CD4-positive, alpha-beta memory T cell (primary cell): ENCODE measurements around the gene TIMM10B. TPM values are rescaled to one million over a fixed set of nuclear protein-coding genes. Genes with fewer than 3 reads are reported as not detected.

ENCODE experiments used
- CTCF ChIA-PET: fragments of 350-600 bp; sonication (Branson Sonifier 250); formaldehyde crosslinking; loops from one replicate; lab custom pipeline; 2021; ENCODE audit warnings: inconsistent platforms; ENCODE audit not compliant: partially characterized antibody; lab: Charles Lee
- POLR2A ChIA-PET: fragments of 350-600 bp; sonication (Branson Sonifier 250); formaldehyde crosslinking; loops from one replicate; lab custom pipeline; 2021; ENCODE audit not compliant: partially characterized antibody; lab: Charles Lee
- DNase-seq, 5 donors: peaks; one replicate each; pipeline versions ENCODE4 v3.0.0 to v3.0.0-alpha.2; 2020 to 2022; ENCODE audit warnings: mixed read lengths in 1 of 5
- H3K27ac ChIP-seq: one replicate; pipeline ENCODE4 v1.7.0; 2013; ENCODE audit warnings: low read depth, low read length
- H3K27me3 ChIP-seq: 2 replicates; pipeline ENCODE4 v1.7.0; 2013; ENCODE audit warnings: mild to moderate bottlenecking, low read length, moderate library complexity; ENCODE audit not compliant: insufficient read depth
- H3K36me3 ChIP-seq: 2 replicates; pipeline ENCODE4 v1.7.0; 2013; ENCODE audit warnings: mild to moderate bottlenecking, low read length, moderate library complexity; ENCODE audit not compliant: insufficient read depth
- H3K4me1 ChIP-seq: 2 replicates; pipeline ENCODE4 v1.7.0; 2013; ENCODE audit warnings: mild to moderate bottlenecking, low read length, moderate library complexity; ENCODE audit not compliant: insufficient read depth
- H3K4me3 ChIP-seq, 2 donors: one replicate each; pipeline ENCODE4 v1.7.0; 2013; ENCODE audit warnings: low read length in 2 of 2, mild to moderate bottlenecking in 1 of 2
- H3K9me3 ChIP-seq, 2 donors: one replicate each; pipeline ENCODE4 v1.7.0; 2013; ENCODE audit warnings: low read length in 2 of 2, control low read depth in 1 of 2; ENCODE audit not compliant: control insufficient read depth in 1 of 2
- H3K27ac Mint-ChIP-seq, 7 donors: one replicate each; pipeline ENCODE4 v1.8.0; 2020 to 2021; ENCODE audit warnings: mixed read lengths in 7 of 7, mild to moderate bottlenecking in 6 of 7, inconsistent platforms in 3 of 7, moderate library complexity in 3 of 7
- H3K27me3 Mint-ChIP-seq, 2 donors: one replicate each; pipeline ENCODE4 v1.8.0; 2020 to 2021; ENCODE audit warnings: mixed read lengths in 2 of 2
- H3K36me3 Mint-ChIP-seq, 2 donors: one replicate each; pipeline ENCODE4 v1.8.0; 2020 to 2021; ENCODE audit warnings: mixed read lengths in 2 of 2, inconsistent platforms in 1 of 2, mild to moderate bottlenecking in 1 of 2
- H3K4me1 Mint-ChIP-seq, 4 donors: one replicate each; pipeline ENCODE4 v1.8.0; 2020 to 2021; ENCODE audit warnings: mixed read lengths in 4 of 4, mild to moderate bottlenecking in 1 of 4
- H3K4me3 Mint-ChIP-seq, 8 donors: one replicate each; pipeline ENCODE4 v1.8.0; 2020 to 2021; ENCODE audit warnings: mixed read lengths in 8 of 8, mild to moderate bottlenecking in 7 of 8, moderate library complexity in 6 of 8, inconsistent platforms in 3 of 8
- H3K9me3 Mint-ChIP-seq, 8 donors: one replicate each; pipeline ENCODE4 v1.8.0; 2020 to 2021; ENCODE audit warnings: mixed read lengths in 8 of 8, mild to moderate bottlenecking in 5 of 8, inconsistent platforms in 3 of 8, moderate library complexity in 1 of 8
- intact Hi-C: fragments of 100-400 bp; cut with micrococcal nuclease; formaldehyde crosslinking; loops from one replicate; pipeline ENCODE4 v1.15.1; 2023
- polyA plus RNA-seq, 2 donors: library from polyadenylated mRNA; unstranded; fragments of 300-500 nt; fragmentation: Illumina TruSeq; gene quantifications; one replicate each; pipeline ENCODE4 v1.2.3, GENCODE V29; 2021
- total RNA-seq, 2 experiments: library from RNA; stranded (reverse); gene quantifications; one replicate each; pipeline ENCODE4 v1.2.3, GENCODE V29; 2021

TIMM10B gene
- total and polyA plus RNA-seq, 4 experiments from 2014 or later, result 29.9 to 60.3 (median 43.5) TPM

DNA sequence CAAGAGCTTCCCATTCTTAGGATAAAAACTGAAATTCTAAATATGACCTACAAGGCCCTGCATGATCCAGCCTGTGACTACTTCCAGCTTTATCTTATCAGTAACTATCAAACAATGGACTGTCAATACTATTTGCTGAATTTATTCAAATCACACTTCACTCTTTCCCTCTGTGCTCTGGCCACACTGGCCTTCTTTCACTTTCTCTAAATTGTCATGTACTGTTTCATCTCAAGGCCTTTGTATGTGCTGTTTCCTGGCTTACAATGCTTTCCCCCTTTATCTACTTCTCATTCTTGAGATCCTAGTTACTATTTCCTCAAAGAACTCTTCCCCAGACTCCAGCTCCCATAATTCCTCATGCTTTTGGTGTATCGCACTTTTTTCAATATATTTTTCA is 5.6 kb downstream of the TIMM10B start:
- Histone ChIP-seq H3K4me1 (peaks cover 25% of the 10 kb centered on the region), H3K9me3 (no peaks in the 10 kb centered on the region), H3K36me3 (peaks cover 41% of the 10 kb centered on the region), H3K27ac (no peak overlapping the region), H3K4me3 (no peak overlapping the region), H3K27me3 (no peaks in the 10 kb centered on the region)
- H3K9me3 Mint-ChIP-seq, result no peaks in the 10 kb centered on the region
- no peaks in the 10 kb centered on the region for H3K27me3 Mint-ChIP-seq
- H3K4me1 Mint-ChIP-seq, result peaks cover 16 to 24% (median 19%) of the 10 kb centered on the region in 4 donors
- no peak for DNase-seq
- no peak overlapping the region for H3K4me3 Mint-ChIP-seq
- intact Hi-C loops, result no loop called here
- H3K27ac Mint-ChIP-seq, result no peak overlapping the region
- ChIA-PET POLR2A (interaction anchor here (1.5 kb wide), 1 partner anchor 68 kb away, joined by 3 read pairs; the partner anchor contains the start of gene APBB1), CTCF (interaction anchor here (1.1 to 1.7 kb wide), 5 partner anchors 18 to 196 kb away, joined by 3 to 6 read pairs (median 4); partner anchors contain the start of gene MRPL17)
- H3K36me3 Mint-ChIP-seq, result peaks cover 19 to 45% of the 10 kb centered on the region in 2 donors

DNA sequence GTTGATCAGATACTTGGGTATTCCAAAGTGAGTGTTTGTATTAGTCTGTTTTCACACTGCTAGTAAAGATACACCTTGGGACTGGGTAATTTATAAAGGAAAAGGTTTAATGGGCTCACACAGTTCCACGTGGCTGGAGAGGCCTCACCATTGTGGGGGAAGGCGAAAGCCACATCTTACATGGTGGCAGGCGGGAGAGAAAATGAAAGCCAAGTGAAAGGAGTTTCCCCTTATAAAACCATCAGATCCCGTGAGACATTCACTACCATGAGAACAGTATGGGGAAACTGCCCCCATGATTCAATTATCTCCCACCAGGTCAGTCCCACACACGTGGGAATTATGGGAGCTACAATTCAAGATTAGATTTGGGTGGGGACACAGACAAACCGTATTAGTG is 7.0 kb downstream of the TIMM10B start:
- Histone ChIP-seq H3K4me1 (peaks cover 11% of the 10 kb centered on the region), H3K27me3 (no peaks in the 10 kb centered on the region), H3K27ac (no peak overlapping the region), H3K9me3 (no peaks in the 10 kb centered on the region), H3K36me3 (peaks cover 34% of the 10 kb centered on the region), H3K4me3 (no peak overlapping the region)
- Mint-ChIP-seq H3K36me3 (peaks cover 19 to 40% of the 10 kb centered on the region in 2 donors), H3K9me3 (no peaks in the 10 kb centered on the region), H3K27me3 (no peaks in the 10 kb centered on the region), H3K4me3 (peak overlapping the region in 1 of 8 donors; percentile 45), H3K27ac (peak overlapping the region in 4 of 7 donors; percentile 34 to 55 (median 42)), H3K4me1 (peaks cover 4 to 13% (median 7%) of the 10 kb centered on the region in 4 donors)
- POLR2A ChIA-PET, result interaction anchor here (2.0 kb wide), 1 partner anchor 98 kb away, joined by 4 read pairs; the partner anchor contains the start of gene SMPD1
- DNase-seq, result no peak
- CTCF ChIA-PET, result interaction anchor here (1.7 kb wide), 1 partner anchor 17 kb away, joined by 6 read pairs; no protein-coding TSS in a partner anchor
- intact Hi-C loops, result no loop called here

DNA sequence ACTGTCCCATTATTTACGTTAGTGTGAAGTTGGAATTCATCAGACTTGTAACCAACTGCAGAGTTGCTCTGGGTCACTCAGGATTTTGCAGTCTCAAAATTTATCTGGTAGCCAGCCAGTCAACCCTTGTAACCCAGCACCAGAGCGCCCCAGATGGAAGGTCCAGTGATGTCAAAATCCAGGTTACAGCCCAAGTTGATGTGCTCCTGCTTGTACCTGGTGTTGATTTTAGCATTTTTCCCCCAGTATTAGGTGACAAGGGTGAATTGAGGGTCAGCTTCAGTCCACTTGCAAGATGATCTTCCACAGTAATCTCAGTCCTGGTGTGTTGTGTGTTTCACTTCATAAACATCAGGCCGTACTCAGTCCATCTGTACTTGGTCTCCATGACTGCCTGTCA is 7.5 kb downstream of the TIMM10B start:
- no peaks in the 10 kb centered on the region for H3K9me3 ChIP-seq
- Mint-ChIP-seq H3K27ac (peak overlapping the region in 2 of 7 donors; percentile 30 to 38), H3K27me3 (no peaks in the 10 kb centered on the region), H3K4me3 (no peak overlapping the region), H3K4me1 (peaks cover 0 to 10% (median 4%) of the 10 kb centered on the region in 4 donors), H3K9me3 (no peaks in the 10 kb centered on the region), H3K36me3 (peaks cover 16 to 35% of the 10 kb centered on the region in 2 donors)
- H3K27ac ChIP-seq, result no peak overlapping the region
- ChIA-PET CTCF (interaction anchor here (1.7 to 2.7 kb wide), 3 partner anchors 16 to 110 kb away, joined by 6 to 15 read pairs (median 9); no protein-coding TSS in a partner anchor), POLR2A (interaction anchor here (2.0 kb wide), 1 partner anchor 99 kb away, joined by 4 read pairs; the partner anchor contains the start of gene SMPD1)
- no peaks in the 10 kb centered on the region for H3K27me3 ChIP-seq
- peaks cover 33% of the 10 kb centered on the region for H3K36me3 ChIP-seq
- H3K4me1 ChIP-seq, result peaks cover 6% of the 10 kb centered on the region
- DNase-seq, result no peak
- intact Hi-C loops, result no loop called here
- no peak overlapping the region for H3K4me3 ChIP-seq

- POLR2A ChIA-PET, result interaction anchor here (0.6 to 2.0 kb wide), 3 partner anchors 7 to 157 kb away, joined by 3 to 4 read pairs (median 3); partner anchors contain the start of gene SMPD1
- Mint-ChIP-seq H3K9me3 (no peaks in the 10 kb centered on the region), H3K27ac (peak overlapping the region in 5 of 7 donors; percentile 18 to 38 (median 30)), H3K4me1 (peaks cover 0 to 10% (median 4%) of the 10 kb centered on the region in 4 donors), H3K36me3 (peaks cover 21 to 36% of the 10 kb centered on the region in 2 donors), H3K4me3 (no peak overlapping the region), H3K27me3 (no peaks in the 10 kb centered on the region)
- CTCF ChIA-PET, result interaction anchor here (1.6 to 2.7 kb wide), 4 partner anchors 16 to 126 kb away, joined by 3 to 15 read pairs (median 8); no protein-coding TSS in a partner anchor
- Histone ChIP-seq H3K36me3 (peaks cover 33% of the 10 kb centered on the region), H3K27ac (no peak overlapping the region), H3K9me3 (no peaks in the 10 kb centered on the region), H3K4me3 (no peak overlapping the region), H3K4me1 (peaks cover 6% of the 10 kb centered on the region), H3K27me3 (no peaks in the 10 kb centered on the region)
- intact Hi-C loops, result no loop called here
- no peak for DNase-seq
These were observed 8.0 kb downstream of the TIMM10B start for GRCh38 chr11:6489306-6489705.

GRCh38 chr11:6497069-6497839 is 16.0 kb downstream of the TIMM10B start, which contains the start of gene DNHD1:
Gene DNHD1 (plus strand): TSS chr11:6497280. CDS start chr11:6498216, 936 bp downstream.
- no peaks in the 10 kb centered on the region for H3K9me3 Mint-ChIP-seq
- H3K9me3 ChIP-seq, result no peaks in the 10 kb centered on the region
- no peaks in the 10 kb centered on the region for H3K27me3 ChIP-seq
- H3K4me3 ChIP-seq, result no peak within 1 kb of the TSS
- H3K36me3 ChIP-seq, result peaks cover 11% of the 10 kb centered on the region
- no peaks in the 10 kb centered on the region for H3K27me3 Mint-ChIP-seq
- peak within 1 kb of the TSS in 2 of 7 donors; percentile 19 to 32 for H3K27ac Mint-ChIP-seq
- no peak for DNase-seq
- POLR2A ChIA-PET, result no interaction called here
- peak within 1 kb of the TSS in 1 of 8 donors; percentile 7 for H3K4me3 Mint-ChIP-seq
- intact Hi-C loops, result no loop called here
- CTCF ChIA-PET, result interaction anchor here (2.1 to 5.7 kb wide), 2 partner anchors 8 to 53 kb away, joined by 7 to 30 read pairs; no protein-coding TSS in a partner anchor
- no peaks in the 10 kb centered on the region for H3K4me1 ChIP-seq
- H3K4me1 Mint-ChIP-seq, result peaks cover 0 to 3% (median under 1%) of the 10 kb centered on the region in 4 donors
- H3K27ac ChIP-seq, result no peak within 1 kb of the TSS
- H3K36me3 Mint-ChIP-seq, result peaks cover 33 to 49% of the 10 kb centered on the region in 2 donors

- H3K36me3 Mint-ChIP-seq, result peaks cover 36 to 43% of the 10 kb centered on the region in 2 donors
- H3K9me3 ChIP-seq, result no peaks in the 10 kb centered on the region
- H3K4me3 Mint-ChIP-seq, result no peak overlapping the region
- no peaks in the 10 kb centered on the region for H3K27me3 ChIP-seq
- CTCF ChIA-PET, result interaction anchor here (1.4 to 5.7 kb wide), 4 partner anchors 7 to 119 kb away, joined by 4 to 30 read pairs (median 16); no protein-coding TSS in a partner anchor
- DNase-seq, result no peak
- no peaks in the 10 kb centered on the region for H3K27me3 Mint-ChIP-seq
- POLR2A ChIA-PET, result no interaction called here
- no peaks in the 10 kb centered on the region for H3K9me3 Mint-ChIP-seq
- no peak overlapping the region for H3K4me3 ChIP-seq
- H3K27ac Mint-ChIP-seq, result no peak overlapping the region
- H3K27ac ChIP-seq, result no peak overlapping the region
- peaks cover 13% of the 10 kb centered on the region for H3K36me3 ChIP-seq
- no peaks in the 10 kb centered on the region for H3K4me1 ChIP-seq
- H3K4me1 Mint-ChIP-seq, result peaks cover 0 to 3% (median under 1%) of the 10 kb centered on the region in 4 donors
- intact Hi-C loops, result no loop called here
These were observed 16.8 kb downstream of the TIMM10B start for GRCh38 chr11:6498121-6498520.
